ENCODE data around the gene TM6SF1.

The TM6SF1 gene

GRCh38 chr15:83092309-83092976 is 15.0 kb upstream of the TM6SF1 start:
- DNase-seq (ENCODE audit: extremely low read depth, low read depth) = no peak
- no peak for TF ChIP-seq CTCF (IDR thresholded peaks at IDR 0.05; ENCODE audit: low read depth, low read length)

GRCh38 chr15:83094583-83094982 is 12.9 kb upstream of the TM6SF1 start:
- no peak for TF ChIP-seq CTCF (IDR thresholded peaks at IDR 0.05; ENCODE audit: low read depth, low read length)
- DNase-seq (ENCODE audit: extremely low read depth, low read depth) = no peak

- no peak for DNase-seq (ENCODE audit: extremely low read depth, low read depth)
- TF ChIP-seq CTCF (IDR thresholded peaks at IDR 0.05; ENCODE audit: low read depth, low read length) = no peak
These were observed 9.4 kb upstream of the TM6SF1 start for GRCh38 chr15:83098079-83098478.

- TF ChIP-seq CTCF (IDR thresholded peaks at IDR 0.05; ENCODE audit: low read depth, low read length) = no peak
- DNase-seq (ENCODE audit: extremely low read depth, low read depth) = no peak
These were observed 8.2 kb upstream of the TM6SF1 start for GRCh38 chr15:83099290-83099689.

- no peak for TF ChIP-seq CTCF (IDR thresholded peaks at IDR 0.05; ENCODE audit: low read depth, low read length)
- no peak for DNase-seq (ENCODE audit: extremely low read depth, low read depth)
These were observed 7.3 kb upstream of the TM6SF1 start for GRCh38 chr15:83100097-83100646.

GRCh38 chr15:83102346-83102745 is 5.1 kb upstream of the TM6SF1 start:
- no peak for DNase-seq (ENCODE audit: extremely low read depth, low read depth)

More at GRCh38 chr15:83102346-83102745, 5.1 kb upstream of the TM6SF1 start:
- no peak for TF ChIP-seq CTCF (IDR thresholded peaks at IDR 0.05; ENCODE audit: low read depth, low read length)

Data from AG09319 (cell line).